Measurements from ENCODE around the gene ANAPC15.

DNA sequence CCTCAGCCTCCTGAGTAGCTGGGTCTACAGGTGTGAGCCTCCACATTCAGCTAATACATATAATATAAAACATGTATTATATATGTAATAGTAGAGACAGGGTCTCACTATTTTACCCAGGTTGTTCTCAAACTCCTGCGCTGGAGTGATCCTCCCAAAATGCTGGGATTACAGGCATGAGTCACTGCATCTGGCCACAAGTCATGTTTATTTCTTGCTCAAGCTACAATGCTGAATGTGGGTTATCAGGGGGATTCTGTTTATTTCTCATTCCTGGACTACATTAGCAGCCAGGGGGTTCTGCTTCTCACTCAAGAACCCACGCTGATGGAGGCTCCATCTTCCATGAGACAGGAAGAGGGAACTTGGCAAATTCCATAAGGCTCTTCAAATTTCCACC lies 47.8 kb upstream of the ANAPC15 start:
- TF ChIP-seq, protein P1, sequence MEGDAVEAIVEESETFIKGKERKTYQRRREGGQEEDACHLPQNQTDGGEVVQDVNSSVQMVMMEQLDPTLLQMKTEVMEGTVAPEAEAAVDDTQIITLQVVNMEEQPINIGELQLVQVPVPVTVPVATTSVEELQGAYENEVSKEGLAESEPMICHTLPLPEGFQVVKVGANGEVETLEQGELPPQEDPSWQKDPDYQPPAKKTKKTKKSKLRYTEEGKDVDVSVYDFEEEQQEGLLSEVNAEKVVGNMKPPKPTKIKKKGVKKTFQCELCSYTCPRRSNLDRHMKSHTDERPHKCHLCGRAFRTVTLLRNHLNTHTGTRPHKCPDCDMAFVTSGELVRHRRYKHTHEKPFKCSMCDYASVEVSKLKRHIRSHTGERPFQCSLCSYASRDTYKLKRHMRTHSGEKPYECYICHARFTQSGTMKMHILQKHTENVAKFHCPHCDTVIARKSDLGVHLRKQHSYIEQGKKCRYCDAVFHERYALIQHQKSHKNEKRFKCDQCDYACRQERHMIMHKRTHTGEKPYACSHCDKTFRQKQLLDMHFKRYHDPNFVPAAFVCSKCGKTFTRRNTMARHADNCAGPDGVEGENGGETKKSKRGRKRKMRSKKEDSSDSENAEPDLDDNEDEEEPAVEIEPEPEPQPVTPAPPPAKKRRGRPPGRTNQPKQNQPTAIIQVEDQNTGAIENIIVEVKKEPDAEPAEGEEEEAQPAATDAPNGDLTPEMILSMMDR (conservative IDR thresholded peaks at IDR 0.05 in 1 of 2, IDR thresholded peaks at IDR 0.05 in 1 of 2; ENCODE audit: low read depth in 1 of 2, low read length in 2 of 2), result no peak
- TF ChIP-seq EZH2 (IDR thresholded peaks at IDR 0.05; ENCODE audit: low read length, missing control alignments), result no peak
